Mesenchymal stem cell (in vitro differentiated cells and primary cell): Measurements from ENCODE around the gene RAB6A.

Experiments used
- DNase-seq: peaks from one replicate; pipeline ENCODE4 v3.0.0-alpha.2; 2013
- H2AFZ ChIP-seq: one replicate; pipeline ENCODE4 v1.6.1; 2013; ENCODE audit warnings: low read depth, mild to moderate bottlenecking, control low read depth, inconsistent platforms, low read length, moderate library complexity
- H2AK5ac ChIP-seq: 2 replicates; pipeline ENCODE4 v1.6.1; 2013; ENCODE audit warnings: low read length, moderate library complexity, mild to moderate bottlenecking, inconsistent platforms; ENCODE audit not compliant: severe bottlenecking
- H2BK120ac ChIP-seq: one replicate; pipeline ENCODE4 v1.6.1; 2013; ENCODE audit warnings: low read depth, mild to moderate bottlenecking, inconsistent platforms, low read length, moderate library complexity
- H2BK12ac ChIP-seq, 2 experiments: one replicate each; pipeline ENCODE4 v1.6.1; 2013; ENCODE audit warnings: inconsistent platforms in 2 of 2, low read length in 2 of 2, mild to moderate bottlenecking in 2 of 2, moderate library complexity in 2 of 2, control low read depth in 1 of 2
- H2BK15ac ChIP-seq: one replicate; pipeline ENCODE4 v1.6.1; 2013; ENCODE audit warnings: mild to moderate bottlenecking, low read depth, inconsistent platforms; ENCODE audit not compliant: poor library complexity, severe bottlenecking
- H2BK5ac ChIP-seq: 2 replicates; pipeline ENCODE4 v1.6.1; 2013; ENCODE audit warnings: low read depth, mild to moderate bottlenecking, low read length, control low read depth, inconsistent platforms; ENCODE audit not compliant: poor library complexity, severe bottlenecking
- H3K14ac ChIP-seq, 2 experiments: one replicate each; pipeline ENCODE4 v1.6.1; 2013; ENCODE audit warnings: inconsistent platforms in 2 of 2, low read length in 2 of 2, control low read depth in 1 of 2, mild to moderate bottlenecking in 1 of 2, moderate library complexity in 1 of 2
- H3K18ac ChIP-seq, 2 experiments: one replicate each; pipeline ENCODE4 v1.6.1; 2013; ENCODE audit warnings: inconsistent platforms in 2 of 2, low read length in 2 of 2, control low read depth in 1 of 2, low read depth in 1 of 2, mild to moderate bottlenecking in 1 of 2
- H3K23ac ChIP-seq, 2 experiments: one replicate each; pipeline ENCODE4 v1.6.1; 2013; ENCODE audit warnings: inconsistent platforms in 2 of 2, low read length in 2 of 2, mild to moderate bottlenecking in 2 of 2, moderate library complexity in 2 of 2, control low read depth in 1 of 2
- H3K27ac ChIP-seq: 2 replicates; pipeline ENCODE4 v1.5.1; 2013; ENCODE audit warnings: mild to moderate bottlenecking, moderate library complexity, low read length, control low read depth, inconsistent platforms; ENCODE audit not compliant: poor library complexity, severe bottlenecking
- H3K27me3 ChIP-seq, 2 experiments: 2 replicates each; pipeline versions ENCODE4 v1.6.1 to v1.7.0; 2013; ENCODE audit warnings: low read length in 2 of 2, mild to moderate bottlenecking in 2 of 2, moderate library complexity in 2 of 2, control low read depth in 1 of 2, inconsistent platforms in 1 of 2; ENCODE audit not compliant: control insufficient read depth in 1 of 2, insufficient read depth in 1 of 2
- H3K36me3 ChIP-seq, 2 experiments: 2 replicates each; pipeline versions ENCODE4 v1.6.1 to v1.7.0; 2013; ENCODE audit warnings: low read length in 2 of 2, control low read depth in 1 of 2, inconsistent platforms in 1 of 2, low read depth in 1 of 2, mild to moderate bottlenecking in 1 of 2; ENCODE audit not compliant: insufficient read depth in 2 of 2, control insufficient read depth in 1 of 2
- H3K4ac ChIP-seq, 2 experiments: one replicate each; pipeline ENCODE4 v1.6.1; 2013; ENCODE audit warnings: inconsistent platforms in 2 of 2, low read length in 2 of 2, mild to moderate bottlenecking in 2 of 2, moderate library complexity in 2 of 2, control low read depth in 1 of 2, low read depth in 1 of 2
- H3K4me1 ChIP-seq: 2 replicates; pipeline ENCODE4 v1.6.1; 2013; ENCODE audit warnings: low read depth, low read length, control low read depth; ENCODE audit not compliant: control insufficient read depth, insufficient read depth
- H3K4me2 ChIP-seq: 2 replicates; pipeline ENCODE4 v1.6.1; 2013; ENCODE audit warnings: low read length, mild to moderate bottlenecking, inconsistent platforms; ENCODE audit not compliant: poor library complexity, severe bottlenecking
- H3K4me3 ChIP-seq, 2 experiments: 2 replicates each; pipeline versions ENCODE4 v1.5.1 to v1.7.0; 2013; ENCODE audit warnings: low read length in 2 of 2, mild to moderate bottlenecking in 2 of 2, control low read depth in 1 of 2, low read depth in 1 of 2; ENCODE audit not compliant: insufficient read depth in 1 of 2
- H3K79me1 ChIP-seq: replicated peaks from 2 replicates; pipeline ENCODE4 v1.6.1; 2013; ENCODE audit warnings: mild to moderate bottlenecking, control low read depth, low read length, inconsistent platforms; ENCODE audit not compliant: poor library complexity, severe bottlenecking
- H3K9ac ChIP-seq: 2 replicates; pipeline ENCODE4 v1.7.0; 2013; ENCODE audit warnings: mild to moderate bottlenecking, low read length, moderate library complexity
- H3K9me3 ChIP-seq: 2 replicates; pipeline ENCODE4 v1.7.0; 2013; ENCODE audit warnings: mild to moderate bottlenecking, low read length; ENCODE audit not compliant: control insufficient read depth
- H4K8ac ChIP-seq: one replicate; pipeline ENCODE4 v1.6.1; 2013; ENCODE audit warnings: inconsistent platforms, mild to moderate bottlenecking, low read length, moderate library complexity
- H4K91ac ChIP-seq: one replicate; pipeline ENCODE4 v1.6.1; 2013; ENCODE audit warnings: mild to moderate bottlenecking, low read length, inconsistent platforms
- WGBS: methylation state at CpG from one replicate; pipeline ENCODE4 v1.1.7; 2013; ENCODE audit warnings: mixed read lengths; 5-methylcytosine and 5-hydroxymethylcytosine counted together

RAB6A gene

GRCh38 chr11:73749118-73749517, 11.8 kb downstream of the RAB6A start:
- Histone ChIP-seq H3K9me3 (no peaks in the 10 kb centered on the region), H3K27me3 (no peaks in the 10 kb centered on the region), H3K9ac (no peak overlapping the region), H2BK15ac (no peak overlapping the region), H4K91ac (no peak overlapping the region), H2BK120ac (no peak overlapping the region), H3K18ac (no peak overlapping the region), H2AFZ (no peak overlapping the region), H2BK5ac (no peak overlapping the region), H3K4ac (no peak overlapping the region), H2BK12ac (no peak overlapping the region), H3K14ac (no peak overlapping the region), H2AK5ac (no peak overlapping the region), H3K4me1 (peaks cover 12% of the 10 kb centered on the region), H3K23ac (no peak overlapping the region), H3K36me3 (peaks cover 7 to 18% of the 10 kb centered on the region in 2 experiments), H3K79me1 (no peaks in the 10 kb centered on the region), H4K8ac (no peak overlapping the region), H3K27ac (no peak overlapping the region), H3K4me3 (no peak overlapping the region), H3K4me2 (no peak overlapping the region)
- 96% methylated on average over 7 of the region's 7 CpGs for WGBS
- no peak for DNase-seq

GRCh38 chr11:73748300-73748699, 12.6 kb downstream of the RAB6A start:
- Histone ChIP-seq H2AK5ac (no peak overlapping the region), H3K4ac (no peak overlapping the region), H3K4me3 (no peak overlapping the region), H2AFZ (no peak overlapping the region), H3K9ac (no peak overlapping the region), H3K9me3 (no peaks in the 10 kb centered on the region), H4K8ac (no peak overlapping the region), H3K14ac (no peak overlapping the region), H2BK12ac (no peak overlapping the region), H2BK120ac (no peak overlapping the region), H3K79me1 (no peaks in the 10 kb centered on the region), H3K27me3 (no peaks in the 10 kb centered on the region), H3K27ac (no peak overlapping the region), H3K36me3 (peaks cover 2 to 17% of the 10 kb centered on the region in 2 experiments), H4K91ac (no peak overlapping the region), H3K18ac (no peak overlapping the region), H3K4me1 (peaks cover 11% of the 10 kb centered on the region), H3K23ac (no peak overlapping the region), H2BK5ac (no peak overlapping the region), H3K4me2 (no peak overlapping the region), H2BK15ac (no peak overlapping the region)
- no peak for DNase-seq
- WGBS: 91% methylated on average over 4 of the region's 5 CpGs

GRCh38 chr11:73747762-73748161, 13.1 kb downstream of the RAB6A start:
- no peak overlapping the region for H3K18ac ChIP-seq
- no peaks in the 10 kb centered on the region for H3K27me3 ChIP-seq
- H2AFZ ChIP-seq: no peak overlapping the region
- H3K23ac ChIP-seq: no peak overlapping the region
- H3K27ac ChIP-seq: no peak overlapping the region
- no peak overlapping the region for H3K9ac ChIP-seq
- H3K79me1 ChIP-seq: no peaks in the 10 kb centered on the region
- no peak overlapping the region for H3K4me3 ChIP-seq
- no peak overlapping the region for H2BK12ac ChIP-seq
- H2BK5ac ChIP-seq: no peak overlapping the region
- no peak overlapping the region for H4K91ac ChIP-seq
- H3K9me3 ChIP-seq: no peaks in the 10 kb centered on the region
- no peak overlapping the region for H3K4ac ChIP-seq
- no peak overlapping the region for H2BK120ac ChIP-seq
- no peak overlapping the region for H2BK15ac ChIP-seq
- H4K8ac ChIP-seq: no peak overlapping the region
- H3K4me2 ChIP-seq: no peak overlapping the region
- 99% methylated on average over 3 of the region's 3 CpGs for WGBS
- peaks cover 2 to 12% of the 10 kb centered on the region in 2 experiments for H3K36me3 ChIP-seq
- no peak overlapping the region for H2AK5ac ChIP-seq
- H3K14ac ChIP-seq: no peak overlapping the region
- H3K4me1 ChIP-seq: peaks cover 8% of the 10 kb centered on the region
- no peak for DNase-seq

GRCh38 chr11:73746701-73747100, 14.2 kb downstream of the RAB6A start:
- DNase-seq: no peak
- Histone ChIP-seq H3K14ac (no peak overlapping the region), H2AK5ac (no peak overlapping the region), H3K27ac (no peak overlapping the region), H2BK5ac (no peak overlapping the region), H3K4me3 (no peak overlapping the region), H3K4me1 (peaks cover 5% of the 10 kb centered on the region), H3K23ac (no peak overlapping the region), H3K36me3 (peaks cover 2 to 6% of the 10 kb centered on the region in 2 experiments), H3K4me2 (no peak overlapping the region), H2BK12ac (no peak overlapping the region), H2BK15ac (no peak overlapping the region), H3K9ac (no peak overlapping the region), H3K4ac (no peak overlapping the region), H2BK120ac (no peak overlapping the region), H3K9me3 (no peaks in the 10 kb centered on the region), H4K91ac (no peak overlapping the region), H3K79me1 (no peaks in the 10 kb centered on the region), H3K18ac (no peak overlapping the region), H3K27me3 (no peaks in the 10 kb centered on the region), H2AFZ (no peak overlapping the region), H4K8ac (no peak overlapping the region)
- WGBS: 98% methylated on average over 10 of the region's 13 CpGs
